HG03378 (cell line): Measurements from ENCODE around the gene DMGDH.

Source experiments
- ATAC-seq: cut with Tn5 transposase; IDR thresholded peaks from one replicate; pipeline ENCODE4 v1.9.1; 2021; ENCODE audit warnings: mild to moderate bottlenecking, moderate library complexity; ENCODE audit not compliant: unreplicated experiment

Gene DMGDH

DNA sequence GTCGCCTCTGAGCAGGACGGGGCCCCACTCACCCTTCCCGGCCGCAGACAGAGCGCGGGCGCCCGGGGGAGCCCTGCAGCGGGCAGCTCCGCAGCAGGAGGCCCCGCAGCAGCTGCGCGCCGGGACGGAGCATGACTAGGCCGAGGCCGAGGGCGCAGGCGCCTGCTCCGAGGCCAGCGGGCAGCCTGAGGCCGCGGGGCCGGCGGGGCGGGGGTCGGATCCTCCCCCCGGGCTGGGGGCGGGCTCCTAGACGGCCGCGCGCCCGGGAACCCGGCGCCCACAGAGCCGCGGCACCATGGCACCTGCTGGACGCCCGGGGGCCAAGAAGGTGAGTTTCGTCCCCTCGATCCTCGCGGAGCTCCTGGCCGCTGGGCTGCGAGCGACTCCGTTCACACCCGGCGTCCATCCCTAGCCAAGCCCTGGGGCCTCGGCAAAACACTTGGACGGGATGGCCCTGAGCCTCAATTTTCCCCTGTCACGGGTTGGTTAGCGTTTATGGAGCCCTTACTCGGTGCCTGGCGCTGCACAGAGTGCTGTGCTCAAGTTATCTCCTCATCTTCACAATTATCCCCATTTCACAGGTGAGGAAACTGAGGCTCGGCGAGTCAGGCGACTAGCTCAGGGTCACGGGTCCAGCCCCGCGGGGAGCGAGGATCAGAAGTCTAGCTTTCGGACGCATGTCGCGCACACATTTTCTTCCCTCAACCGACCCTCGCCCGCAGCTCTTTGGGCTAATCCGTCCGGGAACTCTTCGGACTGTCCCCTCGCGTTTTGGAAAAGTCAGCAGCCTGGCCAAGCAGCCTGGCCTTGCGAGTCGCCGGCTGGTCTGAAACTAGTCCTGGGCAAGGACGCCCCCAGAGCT lies at the start of gene DMGDH, which contains the start of gene BHMT2:
Gene DMGDH (minus strand): TSS at position 187 of the 862 bp plus-strand sequence. CDS start 54 bp downstream, at position 133.
Gene BHMT2 (plus strand): TSS at position 280 of the 862 bp plus-strand sequence. CDS start 16 bp downstream, at position 296.
- no peak for ATAC-seq

DNA sequence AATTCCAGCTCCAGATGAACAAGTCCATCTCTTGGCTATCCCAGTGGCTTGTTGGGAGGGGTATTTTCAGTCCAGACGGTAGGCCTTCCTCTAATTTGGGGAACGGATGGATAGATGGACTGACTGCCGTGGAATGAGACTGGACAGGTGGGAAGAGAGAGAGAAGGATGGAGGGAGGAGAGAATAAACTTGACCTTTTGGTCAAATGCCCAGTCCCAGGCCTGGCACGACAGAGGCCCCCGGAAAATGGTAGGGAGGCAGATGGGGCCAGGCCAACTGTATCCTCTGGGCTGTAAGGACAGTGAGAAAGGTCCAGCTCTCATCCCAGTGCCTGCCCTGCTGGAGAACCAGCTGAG lies 43.2 kb upstream of the DMGDH start:
- no peak for ATAC-seq

DNA sequence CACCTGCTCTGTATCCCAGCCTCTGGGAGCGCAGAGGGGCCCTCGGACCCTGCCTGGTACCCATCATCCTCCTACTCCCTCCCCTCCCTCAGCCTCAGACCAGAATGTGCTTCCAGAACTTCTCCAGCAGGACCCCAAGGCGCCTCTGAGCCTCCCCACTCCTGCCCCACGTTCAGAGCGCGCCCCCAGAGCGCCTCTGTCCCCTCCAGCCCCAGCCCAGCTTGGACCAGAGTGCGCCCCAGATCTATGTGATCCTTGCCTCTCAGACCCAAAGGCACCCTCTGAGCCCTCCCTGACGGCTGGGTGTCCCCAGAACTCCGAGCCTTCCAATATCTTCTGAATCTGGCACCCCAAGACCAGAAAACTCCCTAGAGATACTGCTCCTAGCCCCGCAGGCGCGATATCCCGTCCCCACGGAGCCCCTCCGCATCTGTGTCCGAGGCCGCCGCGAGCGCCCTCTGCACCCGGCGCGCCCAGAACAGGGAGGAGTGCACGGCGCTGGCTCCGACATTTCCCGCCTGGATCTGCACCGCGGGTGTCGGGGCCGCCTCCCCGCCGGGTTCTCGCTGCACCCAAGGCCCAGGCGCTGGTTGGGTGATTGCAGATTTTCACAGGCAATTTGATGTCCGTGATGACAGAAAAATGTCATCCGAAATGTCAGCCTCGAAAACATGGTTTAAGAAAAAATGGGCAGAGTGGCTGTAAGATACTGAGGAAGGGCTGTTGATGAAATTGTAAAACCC lies 42.7 kb upstream of the DMGDH start:
- ATAC-seq = no peak

DNA sequence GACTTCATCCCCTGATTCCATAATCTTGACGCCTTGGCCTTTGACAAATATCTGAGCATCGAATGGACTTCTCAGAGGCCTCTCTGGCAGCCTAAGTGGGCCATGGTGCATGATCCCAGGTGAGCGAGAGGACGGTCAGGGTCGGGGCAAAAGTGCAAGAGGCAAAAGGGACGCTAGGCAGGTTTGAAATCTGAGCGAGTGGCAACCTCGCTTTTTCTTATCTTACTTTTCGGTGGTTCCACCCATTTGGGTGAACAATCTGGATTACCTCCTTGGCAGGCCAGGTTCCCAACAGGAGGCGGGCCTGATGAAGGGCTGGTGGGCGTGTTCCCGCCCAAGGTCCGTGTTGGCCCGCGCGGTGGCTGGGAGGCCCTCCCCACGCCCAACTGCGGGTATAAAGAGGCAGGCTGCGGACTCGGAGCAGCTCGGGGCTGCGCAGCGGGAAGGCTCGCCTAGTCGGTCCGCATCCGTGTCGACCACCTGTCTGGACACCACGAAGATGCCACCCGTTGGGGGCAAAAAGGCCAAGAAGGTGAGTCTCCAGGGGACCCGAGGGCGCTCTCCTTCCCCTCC lies 42.0 kb upstream of the DMGDH start, which contains the start of gene BHMT:
Gene BHMT (plus strand): TSS at position 423 of the 573 bp plus-strand sequence. CDS start 77 bp downstream, at position 500.
- no peak for ATAC-seq

DNA sequence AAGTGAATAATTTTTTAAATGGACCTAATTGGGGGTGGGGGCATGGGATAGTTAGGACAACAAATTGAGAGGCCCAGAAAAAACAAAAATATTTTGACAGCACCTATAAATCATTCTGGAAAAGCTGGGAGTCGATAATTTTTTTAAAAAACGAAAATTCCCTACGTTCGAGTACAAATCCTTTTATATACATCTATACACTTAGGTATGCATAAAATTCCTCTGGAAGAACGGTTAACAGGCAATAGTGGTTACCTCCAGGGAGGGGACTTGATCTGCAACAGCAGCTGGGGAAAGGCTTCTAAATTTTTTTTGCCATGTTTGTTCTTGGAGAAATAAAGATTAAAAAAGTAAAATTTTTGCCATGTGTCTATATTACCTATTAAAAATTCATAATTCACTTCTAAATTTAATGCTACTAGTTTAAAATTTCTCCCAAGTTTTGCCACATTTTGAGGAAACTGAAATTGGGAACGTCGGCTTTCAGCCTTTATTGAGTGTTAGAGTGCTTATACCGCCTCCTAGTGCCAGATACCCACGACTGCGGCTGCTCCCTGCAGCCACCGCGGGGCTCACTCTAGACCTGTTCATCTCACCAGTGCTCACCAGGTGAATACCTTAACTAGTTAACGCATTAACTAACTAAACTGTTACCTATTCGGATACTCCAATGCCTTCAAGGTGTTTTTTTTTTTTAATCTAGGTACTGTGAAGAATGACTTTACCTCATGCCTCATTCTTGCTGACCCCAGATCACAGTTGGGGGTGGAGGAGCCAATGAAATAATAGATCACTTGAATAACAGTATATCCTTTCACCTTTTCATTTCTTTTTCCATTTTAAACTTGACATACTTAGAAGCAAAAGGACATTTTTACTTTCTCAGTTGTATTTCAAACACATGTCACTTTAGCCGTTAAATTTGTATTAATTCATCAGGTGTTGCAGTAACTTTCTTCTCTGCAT lies 40.3 kb upstream of the DMGDH start:
- ATAC-seq = no peak

DNA sequence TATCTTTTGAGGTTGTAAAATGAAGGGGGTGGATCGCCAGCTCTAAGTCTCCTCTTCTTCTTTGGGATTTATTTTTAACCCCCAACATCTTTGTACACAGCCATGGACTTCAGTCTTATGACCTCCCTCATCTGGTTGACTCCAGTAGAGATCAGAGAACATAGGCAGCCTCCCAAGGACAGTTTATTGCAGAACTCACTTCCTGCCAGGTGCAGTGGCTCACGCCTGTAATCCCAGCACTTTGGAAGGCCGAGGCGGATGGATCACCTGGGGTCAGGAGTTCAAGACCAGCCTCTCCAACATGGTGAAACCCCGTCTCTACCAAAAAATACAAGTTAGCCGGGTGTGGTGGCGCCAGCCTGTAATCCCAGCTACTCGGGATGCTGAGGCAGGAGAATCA lies 39.3 kb upstream of the DMGDH start:
- no peak for ATAC-seq

DNA sequence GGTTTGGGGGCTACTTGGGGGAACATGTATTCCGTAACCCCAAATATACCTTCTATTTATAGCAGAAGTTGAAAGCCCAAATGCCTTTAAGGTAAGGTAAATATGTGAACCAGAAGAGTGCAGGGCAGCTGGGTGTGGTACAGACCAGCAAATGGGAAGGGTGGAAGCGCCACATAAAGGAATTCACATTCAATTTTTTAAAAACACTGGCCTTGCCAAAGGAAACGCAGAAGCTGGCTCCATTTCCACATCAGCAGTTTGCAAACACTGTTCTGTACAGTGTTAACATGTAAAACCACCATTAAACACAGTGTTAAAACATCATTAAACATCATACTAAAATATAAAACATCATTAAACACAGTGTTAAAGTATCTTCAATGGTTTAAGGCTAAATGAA lies 38.6 kb upstream of the DMGDH start:
- no peak for ATAC-seq

DNA sequence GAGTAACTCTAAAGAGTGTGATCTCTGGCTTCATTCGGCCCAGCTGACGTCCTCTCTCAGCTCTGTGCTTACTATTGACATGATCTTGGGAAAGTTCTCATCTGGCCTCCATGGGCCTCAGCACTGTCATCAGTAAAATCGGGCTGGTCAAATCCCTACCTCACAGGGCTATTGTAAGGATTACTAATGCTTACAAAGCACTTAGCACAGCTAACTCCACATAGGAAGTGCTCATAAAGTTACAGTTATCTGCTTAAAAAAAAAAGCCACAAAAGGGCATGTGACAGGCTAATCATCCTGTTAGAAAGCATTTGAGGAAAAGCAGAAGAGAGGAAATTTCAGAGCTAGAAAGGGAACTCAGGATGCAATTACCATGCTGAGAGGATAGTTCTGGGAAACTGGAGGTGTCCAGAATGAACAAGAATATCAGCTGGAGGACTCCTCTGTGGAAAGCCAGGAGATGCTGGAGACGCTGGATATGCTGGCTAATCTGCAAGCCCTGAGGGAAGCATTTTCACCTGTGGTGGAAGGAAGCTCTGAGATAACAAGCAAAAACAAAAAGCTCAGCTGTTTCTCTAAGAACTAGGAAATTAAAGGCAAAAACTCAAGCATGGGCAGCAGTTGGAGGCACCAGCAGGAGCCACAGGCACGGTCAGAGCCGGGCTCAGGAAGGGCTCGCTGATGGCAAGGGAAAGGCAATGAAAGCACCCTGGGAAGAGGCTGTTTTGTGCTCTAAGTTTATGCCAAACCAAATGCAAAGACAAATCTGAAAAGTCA lies 37.7 kb upstream of the DMGDH start:
- no peak for ATAC-seq

DNA sequence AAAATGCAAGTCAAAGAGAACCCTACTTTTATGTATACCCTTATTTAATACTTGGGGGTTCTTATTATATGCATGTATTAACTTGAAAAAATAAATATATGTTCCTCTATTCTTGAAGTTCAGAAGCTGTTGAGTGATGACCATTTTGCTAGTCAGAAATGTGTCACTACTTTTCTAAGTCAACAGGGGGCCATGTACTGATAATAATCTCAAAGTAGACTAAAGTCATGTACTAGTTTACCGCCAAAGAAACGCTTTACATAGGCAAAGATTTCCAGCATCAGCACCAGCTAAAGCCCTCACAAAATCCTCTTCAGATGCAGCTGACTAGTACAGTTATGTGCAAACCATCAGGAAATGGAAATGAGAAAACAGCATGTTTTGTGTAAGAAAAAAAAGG lies 36.4 kb upstream of the DMGDH start:
- no peak for ATAC-seq

DNA sequence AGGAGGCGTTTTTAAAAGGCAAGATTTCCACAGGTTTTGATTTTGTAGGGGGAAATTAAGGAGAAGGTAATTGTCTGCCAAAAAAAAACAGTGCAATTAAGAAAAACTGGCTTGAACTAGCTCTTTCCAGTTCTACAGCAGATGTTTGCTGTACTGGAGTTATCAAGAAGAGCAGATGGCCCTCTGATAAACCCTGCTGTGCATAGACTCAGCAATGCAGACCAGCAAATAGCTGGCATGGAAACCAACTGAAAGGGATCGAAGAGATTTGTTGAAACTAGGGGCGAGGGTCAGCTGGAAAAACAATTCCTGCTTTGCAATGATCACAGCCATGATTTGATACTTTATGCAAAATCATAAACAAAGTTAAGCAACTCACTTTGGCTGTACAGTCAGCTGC lies 24.3 kb upstream of the DMGDH start:
- ATAC-seq = no peak

DNA sequence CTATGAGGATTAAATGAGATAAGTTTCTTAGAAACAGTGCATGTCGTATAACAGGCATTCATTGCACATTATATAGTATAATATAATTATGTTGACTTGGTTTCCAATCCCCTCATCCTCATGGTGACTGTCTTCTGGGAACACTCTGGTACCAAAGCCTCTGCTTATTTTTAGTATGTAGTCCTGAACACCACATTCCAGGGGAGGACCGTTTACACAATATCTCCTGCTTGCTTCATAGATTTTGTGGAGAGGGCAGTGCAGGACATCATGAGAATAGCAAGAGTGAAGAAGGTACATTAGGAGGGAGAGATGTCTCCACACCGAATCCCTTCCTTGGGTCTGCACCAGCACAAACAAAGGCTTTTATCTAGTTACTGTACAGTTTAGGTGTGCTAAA lies 21.6 kb upstream of the DMGDH start:
- ATAC-seq = no peak

DNA sequence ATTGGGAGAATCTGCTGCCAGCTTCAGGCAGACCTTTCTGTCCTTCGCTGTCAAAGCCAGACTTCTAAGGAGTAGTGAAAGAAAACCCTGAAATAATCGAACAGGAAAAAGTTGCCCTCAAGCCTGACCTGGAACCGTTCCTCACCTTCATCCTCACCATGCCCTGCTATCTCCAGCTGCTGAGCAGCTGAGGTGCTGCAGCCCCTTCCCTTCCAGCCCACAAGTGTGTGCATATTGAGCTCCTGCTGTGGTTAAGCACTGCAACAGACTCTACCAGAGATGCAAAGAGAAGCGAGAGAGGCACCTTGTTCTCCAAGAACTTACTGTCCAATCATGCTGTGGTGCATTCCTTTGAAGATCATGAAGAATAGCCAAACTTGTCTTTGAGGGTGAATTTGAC lies 19.0 kb upstream of the DMGDH start:
- no peak for ATAC-seq

DNA sequence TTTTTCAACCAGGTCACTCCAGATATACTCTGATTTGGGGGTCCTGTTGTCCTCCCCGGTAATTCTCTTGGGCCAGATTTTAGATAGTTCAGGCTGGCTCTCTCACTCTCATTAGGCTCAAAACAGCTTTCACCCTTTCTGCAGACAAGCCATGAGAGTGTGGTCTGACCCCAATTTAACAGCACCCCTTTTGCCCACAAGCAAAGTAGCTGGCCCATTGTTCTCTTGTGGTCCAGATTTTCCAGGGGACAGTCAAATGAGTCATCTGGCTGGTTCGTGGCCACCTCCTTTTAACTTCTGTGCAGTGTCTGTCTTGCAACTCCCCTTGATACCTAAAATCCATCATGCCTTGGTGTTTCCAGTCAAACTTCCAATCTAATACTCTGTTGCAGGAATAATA lies 16.6 kb upstream of the DMGDH start:
- no peak for ATAC-seq

DNA sequence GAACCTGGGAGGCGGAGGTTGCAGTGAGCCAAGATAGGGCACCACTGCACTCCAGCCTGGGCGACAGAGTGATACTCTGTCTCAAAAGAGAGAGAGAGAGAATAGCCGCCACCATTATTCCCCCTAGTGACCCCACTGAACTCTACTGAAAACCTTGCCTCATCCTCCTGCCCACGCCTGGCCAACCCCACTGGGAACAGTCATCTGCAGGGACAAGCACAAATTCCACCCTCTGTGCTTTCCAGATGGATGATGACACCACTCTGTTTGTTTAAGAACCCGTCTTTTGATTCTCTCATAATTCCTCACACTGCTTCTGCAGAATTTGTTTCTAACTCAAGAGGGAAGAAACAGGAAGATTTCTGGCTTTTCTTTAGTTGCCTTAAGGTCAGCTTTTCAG lies 12.3 kb upstream of the DMGDH start:
- ATAC-seq = no peak

DNA sequence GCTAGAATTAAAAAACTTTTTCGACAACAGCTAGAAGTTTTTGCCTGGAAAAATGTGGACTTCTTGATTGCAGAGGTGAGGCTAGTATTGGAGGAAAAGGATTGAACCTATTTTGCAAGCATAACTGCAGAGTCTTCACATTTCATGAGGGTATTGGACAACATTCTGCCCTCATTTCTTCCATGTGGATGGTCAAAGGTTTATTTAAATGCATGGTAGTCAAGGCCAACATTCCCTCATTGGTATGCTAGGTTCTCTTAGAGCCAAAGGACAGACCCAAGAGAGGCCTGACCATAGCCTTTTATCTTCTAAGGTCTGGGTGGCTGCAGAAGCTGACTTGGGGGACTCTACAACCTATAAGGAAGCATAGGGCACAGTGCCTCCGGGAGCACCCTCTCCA lies 11.3 kb upstream of the DMGDH start:
- ATAC-seq = no peak

DNA sequence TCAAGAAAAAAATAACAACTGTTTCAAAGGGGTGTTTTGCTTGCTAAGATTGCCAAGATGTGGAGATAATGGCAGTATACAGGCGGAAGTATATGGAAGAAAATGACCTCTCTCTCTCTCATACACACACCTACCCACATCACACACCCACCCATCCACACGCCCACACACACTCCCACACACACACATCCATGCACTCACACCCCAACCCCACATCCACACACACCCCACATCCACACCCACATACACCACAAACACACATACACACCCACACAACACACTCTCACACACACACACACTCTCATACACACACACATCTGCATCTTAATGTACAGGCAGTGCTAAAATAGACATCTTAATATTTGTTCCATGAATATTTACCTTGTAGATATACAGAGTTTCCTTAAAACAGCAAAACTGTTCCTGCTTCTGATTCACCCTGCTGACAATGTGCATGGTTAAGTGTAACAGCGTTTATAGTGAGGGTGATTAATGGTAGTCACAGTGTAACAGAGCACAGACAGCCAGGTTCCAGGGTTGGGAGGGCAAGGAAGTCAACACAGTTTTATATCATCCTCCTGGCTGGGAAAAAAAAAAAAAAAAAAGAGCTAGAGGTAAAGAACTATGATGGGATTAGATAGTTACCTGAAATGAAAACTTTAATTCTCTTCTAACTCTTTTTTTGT lies 8.3 kb upstream of the DMGDH start:
- ATAC-seq = no peak

DNA sequence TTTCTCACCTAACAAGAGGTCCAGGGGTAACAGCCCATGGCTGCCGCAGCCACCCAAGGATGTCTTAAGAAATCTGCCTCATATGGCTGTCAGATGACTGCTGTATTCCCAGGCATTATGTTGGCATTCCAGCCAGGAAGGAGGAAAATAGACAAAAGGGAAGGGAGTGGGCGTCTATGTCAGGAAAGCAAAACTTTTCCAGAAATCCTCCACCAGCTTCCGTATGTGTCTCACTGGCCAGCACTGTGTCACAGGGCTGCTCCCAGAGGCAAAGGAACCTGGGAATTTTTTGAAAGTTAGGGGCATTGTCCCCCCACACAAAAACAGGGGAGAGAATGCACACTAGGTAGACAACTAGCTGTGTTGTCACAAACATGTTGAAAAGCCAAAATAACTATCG lies 7.3 kb upstream of the DMGDH start:
- ATAC-seq = no peak

DNA sequence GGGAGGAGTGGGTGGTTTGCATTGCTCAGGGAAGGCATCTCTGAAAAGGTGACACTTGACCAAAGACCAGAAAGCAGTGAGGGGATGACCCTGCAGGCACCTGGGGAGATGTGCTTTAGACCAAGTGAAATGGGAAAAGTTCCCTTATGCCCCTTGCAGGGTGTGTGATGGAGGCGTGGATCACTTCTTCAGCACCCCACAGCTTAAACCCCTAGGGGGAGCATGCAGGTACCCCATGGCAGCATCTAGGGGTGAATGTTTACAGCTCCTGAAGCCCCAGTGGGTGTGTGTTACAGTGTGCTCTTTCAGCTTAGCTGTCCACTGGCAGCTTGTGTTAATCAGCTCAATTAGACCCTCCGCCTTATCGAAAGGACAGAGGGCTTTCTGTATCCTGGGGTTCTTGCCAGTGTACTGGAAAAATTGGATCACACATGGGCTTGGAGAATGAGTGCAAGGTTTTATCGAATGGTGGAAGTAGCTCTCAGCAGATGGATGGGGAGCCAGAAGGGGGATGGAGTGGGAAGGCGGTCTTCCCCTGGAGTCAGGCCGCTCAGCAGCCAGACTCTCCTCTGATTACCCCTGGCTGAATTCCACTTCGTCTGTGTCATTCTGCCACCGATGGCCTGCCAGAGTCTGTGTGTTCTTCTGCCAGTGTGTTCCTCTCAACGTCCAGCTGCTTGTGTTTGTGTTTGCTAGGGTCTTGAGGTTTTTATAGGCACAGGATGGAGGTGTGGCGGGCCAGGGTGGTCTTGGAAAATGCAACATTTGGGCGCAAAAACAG lies 6.4 kb upstream of the DMGDH start:
- ATAC-seq = no peak
